AG08396 (cell line): ENCODE data around the gene SLC35A2.

Experiments
- DNase-seq: peaks from one replicate; pipeline ENCODE4 v3.0.0; 2012; ENCODE audit warnings: low spot score, mixed read lengths

The SLC35A2 gene

GRCh38 chrX:48911412-48912182 is at the start of gene SLC35A2:
Gene SLC35A2, minus strand, starts transcription at chrX:48911646. Its CDS starts 10 bp downstream, at chrX:48911636.
- peak; percentile 75 for DNase-seq

- no peak for DNase-seq
Measured at GRCh38 chrX:48960291-48960690, 48.8 kb upstream of the SLC35A2 start.

GRCh38 chrX:48958635-48959094 is 47.2 kb upstream of the SLC35A2 start:
- peak; percentile 30 for DNase-seq

- DNase-seq, result peak; percentile 94
Measured at GRCh38 chrX:48957827-48958634, 46.6 kb upstream of the SLC35A2 start.

GRCh38 chrX:48957477-48957826 is 46.0 kb upstream of the SLC35A2 start, which contains the start of gene OTUD5:
Gene OTUD5, minus strand, starts transcription at chrX:48957607. Its CDS starts 37 bp downstream, at chrX:48957570.
- peak; percentile 76 for DNase-seq

- DNase-seq, result no peak
Measured at GRCh38 chrX:48956728-48957414, 45.4 kb upstream of the SLC35A2 start.

GRCh38 chrX:48948589-48948988 is 37.1 kb upstream of the SLC35A2 start:
- no peak for DNase-seq

- DNase-seq, result peak; percentile 78
Measured at GRCh38 chrX:48945517-48946348, 34.3 kb upstream of the SLC35A2 start.

- DNase-seq, result no peak
Measured at GRCh38 chrX:48942895-48943294, 31.4 kb upstream of the SLC35A2 start.

- no peak for DNase-seq
Measured at GRCh38 chrX:48940404-48940955, 29.0 kb upstream of the SLC35A2 start.

GRCh38 chrX:48939524-48940228 is 28.2 kb upstream of the SLC35A2 start:
- DNase-seq, result no peak

- DNase-seq, result no peak
Measured at GRCh38 chrX:48938721-48939425, 27.4 kb upstream of the SLC35A2 start.

GRCh38 chrX:48937054-48937907 is 25.8 kb upstream of the SLC35A2 start:
- no peak for DNase-seq

GRCh38 chrX:48936429-48937053 is 25.1 kb upstream of the SLC35A2 start:
- DNase-seq, result no peak

- no peak for DNase-seq
Measured at GRCh38 chrX:48935301-48935670, 23.8 kb upstream of the SLC35A2 start.

GRCh38 chrX:48934581-48935300 is 23.3 kb upstream of the SLC35A2 start:
- no peak for DNase-seq

GRCh38 chrX:48933757-48934156 is 22.3 kb upstream of the SLC35A2 start:
- no peak for DNase-seq
